Metanephros (tissue), 2 donors: Measurements from ENCODE around the gene MRPS35. TPM values are rescaled to one million over a fixed set of nuclear protein-coding genes. Genes with fewer than 3 reads are reported as not detected.

Source experiments
- small RNA-seq: library from RNA; depleted of rRNA; stranded (forward); fragments of <200 nt; gene quantifications from one replicate; pipeline ENCODE3, GENCODE V24; 2014; ENCODE audit warnings: low replicate concordance
- total RNA-seq: library from RNA; depleted of rRNA; stranded (reverse); fragments of >200 nt; gene quantifications from one replicate; pipeline ENCODE4 v1.2.3, GENCODE V29; 2014

MRPS35 gene
- 41.7 TPM for total RNA-seq

DNA sequence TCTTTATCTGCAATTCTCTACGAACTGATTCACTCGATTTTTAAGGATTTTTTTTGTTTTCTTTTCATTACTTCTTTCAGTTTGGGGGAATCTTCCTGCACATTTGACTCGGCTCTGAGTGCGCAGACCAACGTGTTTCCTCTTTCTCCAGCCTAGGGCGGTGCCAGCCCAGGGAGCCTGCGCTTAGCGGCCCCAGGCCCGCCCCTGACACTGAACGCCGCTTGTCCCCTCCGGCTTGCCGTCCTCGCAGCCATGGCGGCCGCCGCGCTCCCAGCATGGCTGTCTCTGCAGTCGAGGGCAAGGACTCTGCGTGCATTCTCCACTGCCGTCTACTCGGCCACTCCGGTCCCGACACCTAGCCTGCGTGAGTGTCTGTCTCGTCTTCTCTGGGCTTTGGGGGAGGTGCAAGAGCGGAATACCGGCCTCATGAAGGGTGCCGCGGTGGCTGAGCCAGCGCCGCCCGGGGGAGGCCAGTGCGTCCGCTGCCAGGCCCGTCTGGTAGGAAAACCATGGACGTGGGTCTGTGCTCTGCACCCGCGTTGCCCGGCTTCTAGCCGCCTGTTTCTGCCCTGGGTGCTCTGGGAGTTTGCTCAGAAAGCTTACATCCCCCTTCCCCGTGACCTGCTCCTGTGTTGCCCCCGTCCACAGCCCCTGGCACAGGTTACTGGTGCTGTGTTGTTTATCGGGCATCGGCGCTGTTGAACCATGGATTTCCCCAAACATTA is at the start of gene MRPS35:
TSS of gene MRPS35 (plus strand) at position 241 of the 725 bp plus-strand sequence. CDS start at position 253, 12 bp downstream.

DNA sequence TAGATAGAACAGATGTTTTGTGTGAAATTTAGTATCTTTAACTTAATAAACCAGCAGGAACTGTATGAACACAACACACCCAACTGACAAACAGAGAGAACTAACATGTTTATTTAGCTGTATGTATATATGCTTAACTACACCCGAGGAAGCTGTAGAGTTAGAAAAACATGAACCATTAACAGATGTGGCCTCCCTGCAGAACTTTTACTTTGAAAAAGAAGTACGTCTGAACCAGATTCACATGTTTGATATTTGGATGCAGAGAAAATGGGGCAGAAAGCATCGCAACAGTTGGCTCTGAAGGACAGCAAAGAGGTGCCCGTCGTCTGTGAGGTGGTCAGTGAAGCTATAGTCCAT is 14.4 kb upstream of the MRPS35 start, which contains the start of gene REP15:
TSS of gene REP15 (plus strand) at position 155 of the 360 bp plus-strand sequence. CDS start at position 271, 116 bp downstream.

GRCh38 chr12:27779920-27780611 is 69.4 kb downstream of the MRPS35 start, which contains the start of the genes KLHL42 and MANSC4:
TSS of gene KLHL42 (plus strand) at chr12:27780233. CDS start at chr12:27780331, 98 bp downstream.
TSS of gene MANSC4 (minus strand) at chr12:27780236. CDS start at chr12:27771276, 8,960 bp downstream.

Small RNAs within 50 kb of the gene (small RNA-seq; reads per million reads assigned to genes)
- not detected for gene RF00019

Other genes with a start within 250 kb of the MRPS35 start
- 137 TPM for gene PPFIBP1, start 186.6 kb upstream of the MRPS35 start, total RNA-seq
- 1.6 TPM for gene REP15, start 14.4 kb upstream of the MRPS35 start, total RNA-seq
- gene KLHL42, start 69.4 kb downstream of the MRPS35 start, total RNA-seq, result 43.3 TPM
- 0.29 TPM for gene MANSC4, start 69.4 kb downstream of the MRPS35 start, total RNA-seq